SK-N-MC (cell line): ENCODE measurements around the gene ZNF222.

Experiments
- DNase-seq: peaks from one replicate; pipeline ENCODE4 v3.0.0-alpha.2; 2011; ENCODE audit warnings: low read depth, low spot score
- H3K27ac ChIP-seq: fragments of 200-600 bp; sonication (generic); 2 replicates; pipeline ENCODE4 v1.5.1; 2016; ENCODE audit warnings: mixed run types
- H3K36me3 ChIP-seq: fragments of 200-600 bp; sonication (generic); 2 replicates; pipeline ENCODE4 v1.6.1; 2017; ENCODE audit warnings: antibody characterized with exemption, low read length, mixed read lengths; ENCODE audit not compliant: insufficient read depth
- H3K4me3 ChIP-seq: fragments of 200-600 bp; sonication (generic); 2 replicates; pipeline ENCODE4 v1.5.1; 2016
- H3K9ac ChIP-seq: fragments of 200-600 bp; sonication (generic); 2 replicates; pipeline ENCODE4 v1.8.0; 2017; ENCODE audit warnings: mixed run types, mixed read lengths; ENCODE audit not compliant: insufficient read length
- H3K9me3 ChIP-seq: fragments of 200-600 bp; sonication (generic); 2 replicates; pipeline ENCODE4 v1.6.1; 2017; ENCODE audit warnings: low read depth, mild to moderate bottlenecking, antibody characterized with exemption, low read length, moderate library complexity, mixed read lengths
- EZH2 ChIP-seq: fragments of 200-600 bp; sonication (generic); IDR thresholded peaks from one replicate; pipeline ENCODE4 v1.6.1; 2017; ENCODE audit warnings: antibody characterized with exemption
- FOXP2 ChIP-seq: optimal IDR thresholded peaks from 2 replicates; pipeline ENCODE3; 2011; ENCODE audit warnings: mild to moderate bottlenecking, moderate library complexity; ENCODE audit not compliant: insufficient read depth; ENCODE audit errors: extremely low read length, control extremely low read depth
- POLR2AphosphoS5 ChIP-seq: IDR thresholded peaks from 2 replicates; pipeline ENCODE4 v1.6.1; 2012; ENCODE audit warnings: mild to moderate bottlenecking, low read depth, low read length, borderline replicate concordance

ZNF222 gene

DNA sequence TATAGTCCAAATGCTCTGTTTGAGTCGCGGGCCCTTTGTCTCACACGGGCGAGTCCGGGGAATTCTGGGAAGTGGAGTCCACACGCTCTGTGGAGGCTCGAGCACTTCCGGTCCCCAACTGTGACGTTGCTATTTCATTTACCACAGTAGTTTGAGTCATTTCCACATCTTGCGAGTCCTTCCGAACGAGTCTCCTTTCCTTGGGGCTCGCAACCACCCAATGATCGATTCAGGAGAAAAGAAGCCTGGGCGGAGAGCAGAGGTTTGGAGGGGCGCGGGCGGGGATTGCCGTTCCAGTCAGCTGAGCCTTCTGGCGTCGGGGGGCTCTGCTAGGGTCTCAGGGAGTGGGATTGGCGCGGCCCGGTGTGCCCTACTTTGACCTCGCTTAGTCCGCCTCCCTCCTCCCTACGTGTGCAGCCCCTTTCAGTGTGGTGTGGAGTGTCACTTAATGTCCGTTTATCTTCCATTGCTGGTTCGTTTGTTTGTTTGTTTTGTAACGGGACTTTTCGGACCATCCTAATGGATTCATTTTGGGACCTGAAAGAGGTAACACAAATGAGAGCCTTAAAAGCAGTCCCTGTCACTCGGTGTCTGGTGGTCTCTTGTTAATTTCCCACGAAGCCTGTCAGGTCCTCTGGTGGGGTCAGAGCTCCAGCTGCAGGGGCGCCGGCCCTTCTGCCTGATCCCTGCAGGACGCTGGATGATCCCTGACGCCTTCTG lies at the start of gene ZNF222:
Gene ZNF222, plus strand, starts transcription at position 163 of the 720 bp plus-strand sequence. Its CDS starts 58 bp downstream, at position 221.
- H3K4me3 ChIP-seq, result peak within 1 kb of the TSS; percentile 94
- H3K27ac ChIP-seq, result peak within 1 kb of the TSS; percentile 57
- peak; percentile 55 for DNase-seq
- no peaks in the 10 kb centered on the region; the same call in none of the 2 replicates for H3K9me3 ChIP-seq
- H3K36me3 ChIP-seq, result peaks cover 38% of the 10 kb centered on the region
- TF ChIP-seq EZH2, result no peak
- peak; percentile 79 for TF ChIP-seq POLR2AphosphoS5
- no peak for TF ChIP-seq FOXP2
- H3K9ac ChIP-seq, result peak within 1 kb of the TSS; percentile 94

DNA sequence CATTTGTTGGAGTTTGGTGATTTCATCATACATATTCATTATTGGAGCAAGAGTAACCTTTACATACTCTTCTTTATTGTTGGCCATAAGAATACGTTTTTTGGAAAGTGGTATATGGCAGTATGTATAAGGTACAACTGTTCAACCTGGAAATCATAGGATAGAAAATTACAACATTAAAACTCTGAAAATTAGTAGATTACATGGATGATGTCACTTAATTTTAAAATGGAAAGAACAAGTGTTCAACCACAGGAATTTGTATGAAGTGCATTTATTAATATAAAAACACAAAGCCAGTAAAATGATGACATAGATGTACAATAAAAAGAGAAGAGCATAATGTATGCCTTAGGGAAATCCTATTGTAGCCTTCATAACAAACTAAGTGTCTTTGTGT lies 48.4 kb upstream of the ZNF222 start:
- no peak for DNase-seq
- no peak overlapping the region for H3K9ac ChIP-seq
- no peak overlapping the region for H3K4me3 ChIP-seq
- TF ChIP-seq FOXP2, result no peak
- no peak overlapping the region for H3K27ac ChIP-seq
- no peaks in the 10 kb centered on the region for H3K36me3 ChIP-seq
- 0 out of 2 replicates have a peak, but pooled peaks cover 6% of the 10 kb centered on the region for H3K9me3 ChIP-seq

DNA sequence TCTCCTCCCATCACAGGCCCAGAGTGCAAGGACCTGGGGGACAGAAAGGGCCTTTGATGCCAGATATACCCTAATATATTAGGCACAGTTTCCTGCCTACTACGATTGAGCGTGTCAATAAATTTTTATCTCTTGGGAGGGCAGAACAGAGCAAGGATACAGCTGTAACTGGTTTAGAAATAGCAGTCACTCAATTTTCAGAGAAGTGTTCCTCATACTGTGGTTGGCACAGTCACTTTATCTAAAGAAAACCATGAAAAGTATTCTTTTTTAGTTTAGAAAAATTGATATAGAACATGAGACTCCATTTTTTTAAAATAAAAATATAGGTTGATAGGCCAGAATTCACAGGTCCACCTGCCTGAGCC lies 41.7 kb upstream of the ZNF222 start:
- H3K27ac ChIP-seq, result no peak overlapping the region
- no peak for TF ChIP-seq FOXP2
- TF ChIP-seq POLR2AphosphoS5, result no peak
- no peak for TF ChIP-seq EZH2
- DNase-seq, result no peak
- H3K4me3 ChIP-seq, result peak overlapping the region; percentile 97
- no peaks in the 10 kb centered on the region for H3K9me3 ChIP-seq
- H3K36me3 ChIP-seq, result peaks cover 3% of the 10 kb centered on the region
- H3K9ac ChIP-seq, result no peak overlapping the region

DNA sequence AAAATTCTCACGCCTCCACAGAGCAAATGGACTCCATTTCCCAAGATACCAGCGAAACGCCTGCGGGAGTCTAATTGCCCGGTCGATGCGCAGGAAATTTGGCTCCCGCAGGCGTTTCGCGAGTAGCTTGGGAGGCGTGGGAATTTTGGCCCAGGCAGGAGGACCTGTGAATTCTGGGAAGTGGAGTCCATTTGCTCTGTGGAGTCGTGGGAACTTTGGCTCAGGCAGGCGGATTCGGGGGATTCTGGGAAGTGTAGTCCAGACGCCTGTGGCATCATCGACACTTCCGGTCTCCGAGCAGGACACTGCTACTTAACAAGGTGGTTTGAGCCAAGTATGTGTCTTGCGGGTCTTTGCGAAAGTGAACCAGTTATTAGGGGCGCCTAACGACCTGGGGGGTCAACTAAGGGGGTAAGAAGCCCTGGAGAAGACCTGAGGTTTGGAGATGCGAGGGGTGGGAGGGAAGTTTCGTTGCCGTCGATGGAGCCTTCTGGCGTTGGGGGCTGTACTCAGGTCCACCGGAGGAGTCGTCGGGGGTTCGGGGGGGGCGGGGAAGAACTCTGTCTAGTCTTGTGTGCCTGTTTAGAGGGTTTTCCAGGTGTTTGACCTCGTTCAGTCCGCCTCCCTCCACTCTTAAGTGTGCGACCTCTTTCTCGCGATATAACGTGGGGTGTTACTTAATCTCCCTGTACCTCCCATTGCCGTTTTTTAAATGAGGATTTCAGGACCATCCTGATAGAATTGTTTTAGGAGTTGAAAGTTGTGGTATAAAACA lies 41.1 kb upstream of the ZNF222 start, which contains the start of gene ZNF155:
Gene ZNF155, plus strand, starts transcription at position 277 of the 775 bp plus-strand sequence. CDS start 4,356 bp downstream, outside the sequence.
- Histone ChIP-seq H3K36me3 (peaks cover 9% of the 10 kb centered on the region), H3K9me3 (no peaks in the 10 kb centered on the region), H3K9ac (peak within 1 kb of the TSS; percentile 85), H3K4me3 (peak within 1 kb of the TSS; percentile 97), H3K27ac (peak within 1 kb of the TSS; percentile 44; the same call in 1 of the 2 replicates)
- no peak for TF ChIP-seq FOXP2
- peak; percentile 71 for TF ChIP-seq POLR2AphosphoS5
- no peak for TF ChIP-seq EZH2
- DNase-seq, result peak; percentile 90

DNA sequence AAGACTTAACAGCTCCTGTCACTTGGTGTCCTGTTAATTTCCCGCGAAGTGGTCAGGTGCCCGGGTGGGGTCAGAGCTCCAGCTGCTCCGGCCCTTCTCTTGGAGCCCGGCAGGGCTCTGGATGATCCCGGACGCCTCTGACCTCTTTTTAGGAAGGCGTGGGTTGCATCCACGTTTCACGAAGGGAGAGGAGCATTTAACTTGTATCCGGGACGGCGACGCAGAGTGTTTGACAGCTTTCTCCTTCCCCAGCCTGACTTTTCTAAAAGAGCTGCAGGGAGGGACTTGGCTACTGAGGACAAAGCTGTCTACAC lies 40.5 kb upstream of the ZNF222 start:
- Histone ChIP-seq H3K4me3 (peak overlapping the region; percentile 97), H3K36me3 (peaks cover 14% of the 10 kb centered on the region), H3K9me3 (no peaks in the 10 kb centered on the region), H3K27ac (no peak overlapping the region), H3K9ac (peak overlapping the region; percentile 85)
- no peak for DNase-seq
- no peak for TF ChIP-seq FOXP2
- no peak for TF ChIP-seq POLR2AphosphoS5
- TF ChIP-seq EZH2, result no peak

DNA sequence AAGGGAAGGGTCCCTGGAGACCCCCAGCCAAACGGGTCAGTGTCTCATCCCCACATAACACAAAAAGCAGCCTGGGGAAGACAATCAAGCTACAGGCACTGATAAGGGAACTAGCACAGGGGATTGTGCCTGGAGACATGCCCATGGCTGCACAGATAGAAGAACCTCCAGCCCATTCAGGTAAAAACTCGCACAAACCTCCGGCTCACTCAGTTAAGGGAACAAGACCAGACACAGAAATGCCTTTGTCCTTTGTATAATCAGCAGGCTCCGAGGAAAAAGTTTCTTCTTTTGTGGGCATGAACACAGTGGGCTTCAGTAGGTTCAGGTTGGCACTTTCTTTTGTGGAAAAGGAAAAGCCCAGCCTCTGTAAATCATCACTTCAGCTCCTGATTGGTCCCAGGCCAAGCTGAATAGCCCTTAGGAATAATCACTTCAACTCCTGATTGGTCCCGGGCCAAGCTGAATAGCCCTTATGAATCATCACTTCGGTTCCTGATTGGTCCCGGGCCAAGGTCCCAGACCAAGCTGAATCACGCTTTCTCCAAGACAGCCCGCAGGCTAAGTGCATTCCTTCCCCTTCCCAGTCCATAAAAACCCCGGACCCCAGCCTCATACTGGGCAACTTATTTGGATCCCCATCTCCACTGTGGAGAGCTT lies 27.4 kb upstream of the ZNF222 start:
- TF ChIP-seq FOXP2 (no peak), POLR2AphosphoS5 (no peak), EZH2 (no peak)
- peaks cover 35% of the 10 kb centered on the region for H3K36me3 ChIP-seq
- H3K4me3 ChIP-seq, result no peak overlapping the region
- no peak for DNase-seq
- no peak overlapping the region for H3K27ac ChIP-seq
- no peaks in the 10 kb centered on the region for H3K9me3 ChIP-seq
- no peak overlapping the region for H3K9ac ChIP-seq

DNA sequence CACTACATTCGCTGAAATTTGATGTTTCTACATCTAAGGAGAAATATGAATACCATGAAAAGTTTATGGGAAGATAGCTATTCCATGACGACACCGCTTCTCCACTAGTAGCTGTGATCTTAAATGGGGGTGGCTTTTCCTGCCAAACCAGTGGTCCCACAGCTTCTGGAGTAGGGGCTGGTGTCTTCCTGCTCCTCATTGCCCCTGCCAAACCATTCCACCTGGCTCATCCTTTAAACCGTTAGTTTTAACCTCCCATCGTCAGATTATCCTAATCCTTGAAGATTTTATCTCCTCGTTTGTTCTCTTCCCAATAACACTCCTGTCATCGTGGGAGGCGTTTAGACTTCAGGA lies 23.0 kb upstream of the ZNF222 start:
- no peak for DNase-seq
- Histone ChIP-seq H3K9me3 (no peaks in the 10 kb centered on the region), H3K4me3 (peak overlapping the region; percentile 83), H3K36me3 (peaks cover 13% of the 10 kb centered on the region), H3K9ac (peak overlapping the region; percentile 78), H3K27ac (no peak overlapping the region)
- TF ChIP-seq EZH2 (no peak), FOXP2 (no peak), POLR2AphosphoS5 (no peak)
